Skeletal muscle satellite cell (primary cell): Measurements from ENCODE around the gene TRIM21. TPM values are rescaled to one million over a fixed set of nuclear protein-coding genes. Genes with fewer than 3 reads are reported as not detected.
"Not testable (repeated sequence)": the region's sequence is repeated elsewhere in the genome, so short reads cannot be mapped to it uniquely, and the experiment has no call there.

Source experiments
- H3K27me3 ChIP-seq: 2 replicates; pipeline ENCODE4 v1.7.0; 2013; ENCODE audit warnings: low read length; ENCODE audit not compliant: control insufficient read depth, insufficient read depth
- H3K36me3 ChIP-seq: 2 replicates; pipeline ENCODE4 v1.7.0; 2013; ENCODE audit warnings: mild to moderate bottlenecking, control low read depth, low read length; ENCODE audit not compliant: insufficient read depth
- H3K4me1 ChIP-seq: 2 replicates; pipeline ENCODE4 v1.7.0; 2013; ENCODE audit warnings: low read length; ENCODE audit not compliant: control insufficient read depth, insufficient read depth
- H3K4me2 ChIP-seq: 2 replicates; pipeline ENCODE4 v1.7.0; 2013; ENCODE audit warnings: mild to moderate bottlenecking, low read length
- H3K4me3 ChIP-seq: 2 replicates; pipeline ENCODE4 v1.7.0; 2013; ENCODE audit warnings: low read length
- H3K9ac ChIP-seq: 2 replicates; pipeline ENCODE4 v1.7.0; 2013; ENCODE audit warnings: mild to moderate bottlenecking, low read depth, low read length, moderate library complexity
- H3K9me3 ChIP-seq: replicated peaks from 2 replicates; pipeline ENCODE4 v1.7.0; 2013; ENCODE audit warnings: mild to moderate bottlenecking, control low read depth, low read length
- total RNA-seq: library from RNA; depleted of rRNA; stranded (reverse); fragments of >200 nt; gene quantifications from 2 replicates; pipeline ENCODE4 v1.2.3, GENCODE V29; 2012; rRNA removed

The TRIM21 gene
- 8.4 and 9.8 TPM in 2 replicates for total RNA-seq

GRCh38 chr11:4393209-4393857, at the start of gene TRIM21:
TSS of gene TRIM21 (minus strand) at chr11:4393702. CDS start at chr11:4390409, 3,293 bp downstream.
- peaks cover 5% of the 10 kb centered on the region for H3K4me1 ChIP-seq
- H3K4me3 ChIP-seq: peak within 1 kb of the TSS; percentile 88
- H3K27me3 ChIP-seq: no peaks in the 10 kb centered on the region
- peak within 1 kb of the TSS; percentile 85 for H3K9ac ChIP-seq
- no peaks in the 10 kb centered on the region for H3K9me3 ChIP-seq
- peak within 1 kb of the TSS; percentile 84 for H3K4me2 ChIP-seq
- peaks cover 17% of the 10 kb centered on the region for H3K36me3 ChIP-seq

GRCh38 chr11:4441515-4441914, 48.0 kb upstream of the TRIM21 start:
- Histone ChIP-seq H3K27me3 (no peaks in the 10 kb centered on the region), H3K4me1 (no peaks in the 10 kb centered on the region), H3K36me3 (no peaks in the 10 kb centered on the region)

GRCh38 chr11:4436411-4436810, 42.9 kb upstream of the TRIM21 start:
- Histone ChIP-seq H3K4me1 (no peaks in the 10 kb centered on the region), H3K4me2 (no peak overlapping the region), H3K36me3 (no peaks in the 10 kb centered on the region), H3K4me3 (no peak overlapping the region), H3K9ac (no peak overlapping the region), H3K27me3 (no peaks in the 10 kb centered on the region), H3K9me3 (no peaks in the 10 kb centered on the region)

More at GRCh38 chr11:4441515-4441914, 48.0 kb upstream of the TRIM21 start:
- H3K9me3 ChIP-seq: no peaks in the 10 kb centered on the region
- no peak overlapping the region for H3K4me2 ChIP-seq
- no peak overlapping the region for H3K4me3 ChIP-seq
- no peak overlapping the region for H3K9ac ChIP-seq

GRCh38 chr11:4433856-4434255, 40.4 kb upstream of the TRIM21 start:
- Histone ChIP-seq H3K4me2 (no peak overlapping the region), H3K9me3 (no peaks in the 10 kb centered on the region), H3K4me1 (no peaks in the 10 kb centered on the region), H3K4me3 (no peak overlapping the region), H3K9ac (no peak overlapping the region), H3K36me3 (no peaks in the 10 kb centered on the region), H3K27me3 (no peaks in the 10 kb centered on the region)

- no peak overlapping the region for H3K4me3 ChIP-seq
- H3K27me3 ChIP-seq: no peaks in the 10 kb centered on the region
- H3K9me3 ChIP-seq: no peaks in the 10 kb centered on the region
- no peak overlapping the region for H3K4me2 ChIP-seq
- H3K9ac ChIP-seq: no peak overlapping the region
- no peaks in the 10 kb centered on the region for H3K36me3 ChIP-seq
- no peaks in the 10 kb centered on the region for H3K4me1 ChIP-seq
Observed at GRCh38 chr11:4430051-4430450, 36.5 kb upstream of the TRIM21 start.

- Histone ChIP-seq H3K4me3 (no peak overlapping the region), H3K4me1 (no peaks in the 10 kb centered on the region)
Observed at GRCh38 chr11:4418403-4418802, 24.9 kb upstream of the TRIM21 start.

GRCh38 chr11:4416816-4417215, 23.3 kb upstream of the TRIM21 start:
- Histone ChIP-seq H3K9ac (no peak overlapping the region), H3K27me3 (peaks cover 7% of the 10 kb centered on the region), H3K9me3 (no peaks in the 10 kb centered on the region), H3K4me3 (no peak overlapping the region), H3K4me1 (no peaks in the 10 kb centered on the region), H3K36me3 (no peaks in the 10 kb centered on the region), H3K4me2 (no peak overlapping the region)

More at GRCh38 chr11:4418403-4418802, 24.9 kb upstream of the TRIM21 start:
- no peaks in the 10 kb centered on the region for H3K36me3 ChIP-seq
- H3K9ac ChIP-seq: no peak overlapping the region
- no peaks in the 10 kb centered on the region for H3K9me3 ChIP-seq
- no peak overlapping the region for H3K4me2 ChIP-seq
- peaks cover 7% of the 10 kb centered on the region for H3K27me3 ChIP-seq

GRCh38 chr11:4416306-4416705, 22.8 kb upstream of the TRIM21 start:
- Histone ChIP-seq H3K4me1 (no peaks in the 10 kb centered on the region), H3K36me3 (no peaks in the 10 kb centered on the region), H3K9me3 (no peaks in the 10 kb centered on the region), H3K9ac (no peak overlapping the region), H3K4me3 (no peak overlapping the region), H3K4me2 (no peak overlapping the region), H3K27me3 (peaks cover 7% of the 10 kb centered on the region)

- not testable (repeated sequence) for H3K4me1 ChIP-seq
Observed at GRCh38 chr11:4406206-4406605, 12.7 kb upstream of the TRIM21 start.

GRCh38 chr11:4393858-4394223, 339 bp upstream of the TRIM21 start:
- Histone ChIP-seq H3K36me3 (peaks cover 12% of the 10 kb centered on the region), H3K27me3 (no peaks in the 10 kb centered on the region), H3K9ac (no peak overlapping the region), H3K9me3 (no peaks in the 10 kb centered on the region), H3K4me2 (peak overlapping the region; percentile 84), H3K4me3 (peak overlapping the region; percentile 88), H3K4me1 (peaks cover 5% of the 10 kb centered on the region)

More at GRCh38 chr11:4406206-4406605, 12.7 kb upstream of the TRIM21 start:
- not testable (repeated sequence) for H3K9me3 ChIP-seq, H3K27me3 ChIP-seq, H3K4me2 ChIP-seq, H3K9ac ChIP-seq, H3K36me3 ChIP-seq, H3K4me3 ChIP-seq

- H3K9ac ChIP-seq: no peak overlapping the region
- H3K4me3 ChIP-seq: no peak overlapping the region
- H3K27me3 ChIP-seq: no peaks in the 10 kb centered on the region
- H3K4me1 ChIP-seq: peaks cover 5% of the 10 kb centered on the region
- H3K9me3 ChIP-seq: no peaks in the 10 kb centered on the region
- H3K4me2 ChIP-seq: no peak overlapping the region
- H3K36me3 ChIP-seq: peaks cover 34% of the 10 kb centered on the region
Observed at GRCh38 chr11:4388221-4388620, 5.3 kb downstream of the TRIM21 start.
